ENCODE results near the gene PHF21B. TPM values are rescaled to one million over a fixed set of nuclear protein-coding genes. Genes with fewer than 3 reads are reported as not detected.
"Not testable (repeated sequence)": the region's sequence is repeated elsewhere in the genome, so short reads cannot be mapped to it uniquely, and the experiment has no call there.

The PHF21B gene
- total RNA-seq, 1 donor from 2014 or later: 113 TPM

GRCh38 chr22:44906248-44906936, 103.4 kb downstream of the PHF21B start:
- Mint-ChIP-seq H3K4me1 (ENCODE audit: low read depth, unreplicated experiment) (no peaks in the 10 kb centered on the region), H3K36me3 (ENCODE audit: unreplicated experiment) (peaks cover 37% of the 10 kb centered on the region), H3K27ac (ENCODE audit: unreplicated experiment) (no peak overlapping the region), H3K27me3 (ENCODE audit: unreplicated experiment) (peaks cover 5% of the 10 kb centered on the region), H3K9me3 (ENCODE audit: unreplicated experiment) (peaks cover 8% of the 10 kb centered on the region), H3K4me3 (ENCODE audit: unreplicated experiment) (no peak overlapping the region)
- TF ChIP-seq CTCF (IDR thresholded peaks at IDR 0.05; ENCODE audit: partially characterized antibody, unreplicated experiment): no peak
- no peak for DNase-seq

GRCh38 chr22:44904492-44905152, 105.2 kb downstream of the PHF21B start:
- not testable (repeated sequence) for H3K27ac Mint-ChIP-seq (ENCODE audit: unreplicated experiment); DNase-seq; H3K9me3 Mint-ChIP-seq (ENCODE audit: unreplicated experiment); H3K4me3 Mint-ChIP-seq (ENCODE audit: unreplicated experiment); H3K4me1 Mint-ChIP-seq (ENCODE audit: low read depth, unreplicated experiment); H3K27me3 Mint-ChIP-seq (ENCODE audit: unreplicated experiment)
- peaks cover 32% of the 10 kb centered on the region for H3K36me3 Mint-ChIP-seq (ENCODE audit: unreplicated experiment)

- H3K4me3 Mint-ChIP-seq (ENCODE audit: unreplicated experiment); H3K9me3 Mint-ChIP-seq (ENCODE audit: unreplicated experiment); H3K4me1 Mint-ChIP-seq (ENCODE audit: low read depth, unreplicated experiment); H3K27me3 Mint-ChIP-seq (ENCODE audit: unreplicated experiment); H3K27ac Mint-ChIP-seq (ENCODE audit: unreplicated experiment); DNase-seq: not testable (repeated sequence)
- H3K36me3 Mint-ChIP-seq (ENCODE audit: unreplicated experiment): peaks cover 30% of the 10 kb centered on the region
These were observed 106.6 kb downstream of the PHF21B start for GRCh38 chr22:44903164-44903563.

- Mint-ChIP-seq H3K4me1 (ENCODE audit: low read depth, unreplicated experiment) (no peaks in the 10 kb centered on the region), H3K27ac (ENCODE audit: unreplicated experiment) (no peak overlapping the region), H3K4me3 (ENCODE audit: unreplicated experiment) (no peak overlapping the region), H3K36me3 (ENCODE audit: unreplicated experiment) (peaks cover 24% of the 10 kb centered on the region), H3K27me3 (ENCODE audit: unreplicated experiment) (peaks cover 2% of the 10 kb centered on the region), H3K9me3 (ENCODE audit: unreplicated experiment) (peaks cover 9% of the 10 kb centered on the region)
- TF ChIP-seq CTCF (IDR thresholded peaks at IDR 0.05; ENCODE audit: partially characterized antibody, unreplicated experiment): no peak
- DNase-seq: no peak
These were observed 108.5 kb downstream of the PHF21B start for GRCh38 chr22:44901301-44901700.

- DNase-seq: peak; percentile 2
- H3K36me3 Mint-ChIP-seq (ENCODE audit: unreplicated experiment): peaks cover 24% of the 10 kb centered on the region
- no peak overlapping the region for H3K27ac Mint-ChIP-seq (ENCODE audit: unreplicated experiment)
- H3K9me3 Mint-ChIP-seq (ENCODE audit: unreplicated experiment): peaks cover 9% of the 10 kb centered on the region
- H3K4me1 Mint-ChIP-seq (ENCODE audit: low read depth, unreplicated experiment): no peaks in the 10 kb centered on the region
- H3K4me3 Mint-ChIP-seq (ENCODE audit: unreplicated experiment): no peak overlapping the region
- H3K27me3 Mint-ChIP-seq (ENCODE audit: unreplicated experiment): peaks cover 4% of the 10 kb centered on the region
- no peak for TF ChIP-seq CTCF (IDR thresholded peaks at IDR 0.05; ENCODE audit: partially characterized antibody, unreplicated experiment)
These were observed 111.6 kb downstream of the PHF21B start for GRCh38 chr22:44898236-44898635.

Data from glutamatergic neuron (in vitro differentiated cells).